ENCODE measurements around the gene THOC5. TPM values are rescaled to one million over a fixed set of nuclear protein-coding genes. Genes with fewer than 3 reads are reported as not detected.

The THOC5 gene
- total RNA-seq, 2 experiments from 2014 or later, result 53.1 to 60.7 TPM

DNA sequence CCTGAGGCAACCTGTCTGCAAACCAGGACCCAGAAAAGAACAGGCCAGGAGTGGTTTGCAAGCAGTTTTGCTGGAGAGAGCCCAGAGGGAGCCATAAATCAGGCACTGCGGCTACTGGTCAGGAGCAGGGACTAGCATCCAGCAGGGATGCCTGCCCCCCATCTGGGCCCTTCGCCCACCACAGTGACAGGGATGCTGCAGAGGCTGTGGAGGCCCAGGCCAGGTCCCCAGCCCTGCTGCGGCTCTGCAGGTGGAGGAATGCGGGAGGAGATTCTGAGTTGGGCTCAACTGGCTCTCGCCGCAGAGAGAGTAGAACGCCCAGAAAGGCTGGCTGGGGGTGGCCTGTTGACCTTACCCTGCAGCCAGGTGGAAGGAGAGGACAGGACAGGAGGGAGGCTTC, 89.9 kb downstream of the THOC5 start:
- no peak for ATAC-seq
- no peak overlapping the region for H3K4me3 Mint-ChIP-seq
- DNase-seq, result no peak
- H3K27me3 Mint-ChIP-seq (ENCODE audit: low read depth), result peaks cover 6% of the 10 kb centered on the region
- ChIA-PET CTCF (no interaction called here), POLR2A (no interaction called here)
- no peak overlapping the region for H3K27ac Mint-ChIP-seq
- H3K9me3 Mint-ChIP-seq (ENCODE audit: insufficient read depth), result no peaks in the 10 kb centered on the region
- H3K4me1 Mint-ChIP-seq (ENCODE audit: low read depth), result no peaks in the 10 kb centered on the region
- H3K36me3 Mint-ChIP-seq (ENCODE audit: low read depth), result no peaks in the 10 kb centered on the region

- DNase-seq (no peak), ATAC-seq (no peak)
- no peaks in the 10 kb centered on the region for H3K36me3 Mint-ChIP-seq (ENCODE audit: low read depth)
- no peaks in the 10 kb centered on the region for H3K9me3 Mint-ChIP-seq (ENCODE audit: insufficient read depth)
- H3K4me1 Mint-ChIP-seq (ENCODE audit: low read depth), result no peaks in the 10 kb centered on the region
- CTCF ChIA-PET, result no interaction called here
- POLR2A ChIA-PET, result no interaction called here
- H3K27me3 Mint-ChIP-seq (ENCODE audit: low read depth), result no peaks in the 10 kb centered on the region
- H3K27ac Mint-ChIP-seq, result no peak overlapping the region
- no peak overlapping the region for H3K4me3 Mint-ChIP-seq
These were observed 92.3 kb downstream of the THOC5 start for GRCh38 chr22:29461263-29461662.

- Mint-ChIP-seq H3K4me1 (ENCODE audit: low read depth) (no peaks in the 10 kb centered on the region), H3K27me3 (ENCODE audit: low read depth) (no peaks in the 10 kb centered on the region), H3K27ac (no peak overlapping the region), H3K4me3 (no peak overlapping the region), H3K9me3 (ENCODE audit: insufficient read depth) (no peaks in the 10 kb centered on the region), H3K36me3 (ENCODE audit: low read depth) (no peaks in the 10 kb centered on the region)
- DNase-seq, result no peak
- ATAC-seq, result no peak
- POLR2A ChIA-PET, result interaction anchor here (0.6 kb wide), 1 partner anchor 17 kb away, joined by 3 read pairs; no protein-coding TSS in a partner anchor
- CTCF ChIA-PET, result no interaction called here
These were observed 93.8 kb downstream of the THOC5 start for GRCh38 chr22:29459773-29460172.

- H3K27me3 Mint-ChIP-seq (ENCODE audit: low read depth), result no peaks in the 10 kb centered on the region
- CTCF ChIA-PET, result no interaction called here
- H3K4me3 Mint-ChIP-seq, result no peak overlapping the region
- H3K36me3 Mint-ChIP-seq (ENCODE audit: low read depth), result no peaks in the 10 kb centered on the region
- DNase-seq (no peak), ATAC-seq (no peak)
- POLR2A ChIA-PET, result no interaction called here
- H3K27ac Mint-ChIP-seq, result no peak overlapping the region
- H3K4me1 Mint-ChIP-seq (ENCODE audit: low read depth), result no peaks in the 10 kb centered on the region
- H3K9me3 Mint-ChIP-seq (ENCODE audit: insufficient read depth), result no peaks in the 10 kb centered on the region
These were observed 95.0 kb downstream of the THOC5 start for GRCh38 chr22:29458551-29458950.

DNA sequence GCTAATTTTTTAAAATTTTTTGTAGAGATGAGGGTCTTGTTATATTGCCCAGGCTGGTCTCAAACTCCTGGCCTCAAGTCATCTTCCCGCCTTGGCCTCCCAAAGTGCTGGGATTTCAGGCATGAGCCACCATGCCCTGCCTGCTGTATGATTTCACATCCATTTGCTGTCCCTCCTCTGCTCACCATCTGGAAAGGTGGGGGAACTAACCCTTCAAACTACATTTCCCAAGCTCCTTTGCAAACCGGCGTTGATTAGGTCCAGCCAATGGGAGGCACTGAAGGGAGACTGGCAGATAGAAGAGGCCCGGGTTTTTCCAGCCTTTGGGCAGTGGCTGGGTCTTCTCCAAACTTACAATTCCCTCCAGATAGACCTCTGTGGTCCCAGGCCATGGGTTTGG, 95.8 kb downstream of the THOC5 start:
- Mint-ChIP-seq H3K36me3 (ENCODE audit: low read depth) (no peaks in the 10 kb centered on the region), H3K9me3 (ENCODE audit: insufficient read depth) (no peaks in the 10 kb centered on the region), H3K27ac (no peak overlapping the region), H3K27me3 (ENCODE audit: low read depth) (no peaks in the 10 kb centered on the region), H3K4me1 (ENCODE audit: low read depth) (no peaks in the 10 kb centered on the region), H3K4me3 (no peak overlapping the region)
- DNase-seq (peak; percentile 28), ATAC-seq (peak; percentile 30)
- CTCF ChIA-PET, result interaction anchor here (1.0 kb wide), 2 partner anchors 13 to 96 kb away, joined by 3 to 4 read pairs; partner anchors contain the start of gene THOC5
- POLR2A ChIA-PET, result interaction anchor here (0.6 kb wide), 1 partner anchor 14 kb away, joined by 3 read pairs; no protein-coding TSS in a partner anchor

- no peak for ATAC-seq
These were observed 97.3 kb downstream of the THOC5 start for GRCh38 chr22:29456211-29456671.

More at GRCh38 chr22:29456211-29456671, 97.3 kb downstream of the THOC5 start:
- Mint-ChIP-seq H3K36me3 (ENCODE audit: low read depth) (no peaks in the 10 kb centered on the region), H3K4me1 (ENCODE audit: low read depth) (no peaks in the 10 kb centered on the region), H3K4me3 (no peak overlapping the region), H3K27ac (no peak overlapping the region), H3K27me3 (ENCODE audit: low read depth) (no peaks in the 10 kb centered on the region), H3K9me3 (ENCODE audit: insufficient read depth) (no peaks in the 10 kb centered on the region)
- POLR2A ChIA-PET, result interaction anchor here (0.6 kb wide), 1 partner anchor 220 kb away, joined by 3 read pairs; no protein-coding TSS in a partner anchor
- CTCF ChIA-PET, result interaction anchor here (0.9 kb wide), 1 partner anchor 8 kb away, joined by 3 read pairs; no protein-coding TSS in a partner anchor
- no peak for DNase-seq

Other genes with a start within 250 kb of the THOC5 start
- 10 to 100 TPM; 10.9 to 11.4 TPM for gene GAS2L1, start 247.1 kb downstream of the THOC5 start, total RNA-seq
- gene RASL10A, start 238.1 kb downstream of the THOC5 start, total RNA-seq, result 1 to 10 TPM; 1.4 to 1.6 TPM
- 10 to 100 TPM; 77.7 to 84.7 TPM for gene AP1B1, start 165.2 kb downstream of the THOC5 start, total RNA-seq
- not detected for gene RFPL1, start 115.2 kb downstream of the THOC5 start, total RNA-seq
- 1 to 10 TPM; 4.2 to 4.7 TPM for gene NEFH, start 73.5 kb downstream of the THOC5 start, total RNA-seq
- 10 to 100 TPM; 35.7 to 38.2 TPM for gene NIPSNAP1, start 27.4 kb upstream of the THOC5 start, total RNA-seq
- gene NF2, start 49.9 kb upstream of the THOC5 start, total RNA-seq, result 10 to 100 TPM; 60.6 to 61.2 TPM
- not detected for gene CABP7, start 166.2 kb upstream of the THOC5 start, total RNA-seq
- gene ZMAT5, start 213.2 kb upstream of the THOC5 start, total RNA-seq, result 10 to 100 TPM; 19.0 to 21.8 TPM
- 100 to 1,000 TPM; 102 to 103 TPM for gene UQCR10, start 213.6 kb upstream of the THOC5 start, total RNA-seq

Data from activated CD8-positive, alpha-beta T cell treated with anti-CD3 and anti-CD28 coated beads, Interleukin-2, amount 10 ng/mL, durations not matched to agents 7 days and 5 days (primary cell).